HepG2 (cell line): ENCODE data around the gene H3-3A. TPM values are rescaled to one million over a fixed set of nuclear protein-coding genes. Genes with fewer than 3 reads are reported as not detected.

ENCODE experiments used
- FOXO1 ChIP-seq: sonication (generic); formaldehyde crosslinking; IDR thresholded peaks from 2 replicates; pipeline ENCODE4 v1.4.0; 2020; ENCODE audit warnings: missing genetic modification reagents
- NRL ChIP-seq: sonication (generic); formaldehyde crosslinking; IDR thresholded peaks from 2 replicates; pipeline ENCODE4 v1.5.0; 2020; ENCODE audit warnings: missing genetic modification reagents, mild to moderate bottlenecking, moderate library complexity, borderline replicate concordance
- TAF15 ChIP-seq: fragments of 200-400 bp; formaldehyde crosslinking; IDR thresholded peaks from one replicate; pipeline ENCODE4 v1.6.1; 2018; ENCODE audit warnings: mild to moderate bottlenecking, low read depth, low read length; ENCODE audit not compliant: poor library complexity, severe bottlenecking
- ZNF563 ChIP-seq: sonication (generic); formaldehyde crosslinking; IDR thresholded peaks from 2 replicates; pipeline ENCODE4 v1.8.0; 2022; ENCODE audit warnings: mild to moderate bottlenecking, moderate library complexity, missing genetic modification reagents
- polyA plus RNA-seq, 8 experiments: library from polyadenylated mRNA; depleted of rRNA in 3 of 8; stranded (reverse) in 7 of 8; unstranded in 1 of 8; fragments of >200 nt; fragmentation: Illumina TruSeq in 4 of 8; extraction: Trizol in 4 of 8; gene quantifications; 2 replicates each; pipeline versions ENCODE4 v1.2.1 to v1.2.3, GENCODE V29; 2011 to 2016; ENCODE audit warnings: low read depth in 4 of 8, missing spikeins in 1 of 8, mixed read lengths in 1 of 8; ENCODE audit not compliant: insufficient read depth in 1 of 8
- total RNA-seq, 5 experiments: library from RNA; depleted of rRNA; stranded (reverse); fragments of >200 nt; fragmentation: Illumina TruSeq; extraction: Trizol; gene quantifications; 2 replicates each; pipeline ENCODE4 v1.2.3, GENCODE V29; 2016; ENCODE audit warnings: low read depth in 1 of 5
- TF ChIP-seq, protein P1 (sequence below), 2 experiments: fragments of 450-650 bp in 1 of 2; sonication (generic) in 1 of 2; formaldehyde crosslinking in 1 of 2; IDR thresholded peaks; 2 replicates each; pipeline versions ENCODE4 v1.6.1 to v1.8.0; 2016 to 2022; ENCODE audit warnings: antibody characterized with exemption in 1 of 2, mild to moderate bottlenecking in 1 of 2, missing genetic modification reagents in 1 of 2
- TF ChIP-seq, protein P2 (sequence below): sonication (generic); formaldehyde crosslinking; IDR thresholded peaks from 2 replicates; pipeline ENCODE4 v1.5.1; 2020; ENCODE audit warnings: missing genetic modification reagents, mild to moderate bottlenecking, borderline replicate concordance

The H3-3A gene
- total and polyA plus RNA-seq, 2 of the 13 experiments (the other 11 are each of a cell fraction or from before 2014, with no cell fraction given) = 221 to 320 TPM

GRCh38 chr1:226074046-226074445 is 11.5 kb downstream of the H3-3A start (continued):
- TF ChIP-seq, protein P1, sequence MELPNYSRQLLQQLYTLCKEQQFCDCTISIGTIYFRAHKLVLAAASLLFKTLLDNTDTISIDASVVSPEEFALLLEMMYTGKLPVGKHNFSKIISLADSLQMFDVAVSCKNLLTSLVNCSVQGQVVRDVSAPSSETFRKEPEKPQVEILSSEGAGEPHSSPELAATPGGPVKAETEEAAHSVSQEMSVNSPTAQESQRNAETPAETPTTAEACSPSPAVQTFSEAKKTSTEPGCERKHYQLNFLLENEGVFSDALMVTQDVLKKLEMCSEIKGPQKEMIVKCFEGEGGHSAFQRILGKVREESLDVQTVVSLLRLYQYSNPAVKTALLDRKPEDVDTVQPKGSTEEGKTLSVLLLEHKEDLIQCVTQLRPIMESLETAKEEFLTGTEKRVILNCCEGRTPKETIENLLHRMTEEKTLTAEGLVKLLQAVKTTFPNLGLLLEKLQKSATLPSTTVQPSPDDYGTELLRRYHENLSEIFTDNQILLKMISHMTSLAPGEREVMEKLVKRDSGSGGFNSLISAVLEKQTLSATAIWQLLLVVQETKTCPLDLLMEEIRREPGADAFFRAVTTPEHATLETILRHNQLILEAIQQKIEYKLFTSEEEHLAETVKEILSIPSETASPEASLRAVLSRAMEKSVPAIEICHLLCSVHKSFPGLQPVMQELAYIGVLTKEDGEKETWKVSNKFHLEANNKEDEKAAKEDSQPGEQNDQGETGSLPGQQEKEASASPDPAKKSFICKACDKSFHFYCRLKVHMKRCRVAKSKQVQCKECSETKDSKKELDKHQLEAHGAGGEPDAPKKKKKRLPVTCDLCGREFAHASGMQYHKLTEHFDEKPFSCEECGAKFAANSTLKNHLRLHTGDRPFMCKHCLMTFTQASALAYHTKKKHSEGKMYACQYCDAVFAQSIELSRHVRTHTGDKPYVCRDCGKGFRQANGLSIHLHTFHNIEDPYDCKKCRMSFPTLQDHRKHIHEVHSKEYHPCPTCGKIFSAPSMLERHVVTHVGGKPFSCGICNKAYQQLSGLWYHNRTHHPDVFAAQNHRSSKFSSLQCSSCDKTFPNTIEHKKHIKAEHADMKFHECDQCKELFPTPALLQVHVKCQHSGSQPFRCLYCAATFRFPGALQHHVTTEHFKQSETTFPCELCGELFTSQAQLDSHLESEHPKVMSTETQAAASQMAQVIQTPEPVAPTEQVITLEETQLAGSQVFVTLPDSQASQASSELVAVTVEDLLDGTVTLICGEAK (IDR thresholded peaks at IDR 0.05) = no peak
- TF ChIP-seq, protein P1 (CRISPR knock-in tag; IDR thresholded peaks at IDR 0.05) = no peak
- TF ChIP-seq NRL (CRISPR knock-in tag) (no peak), ZNF563 (CRISPR knock-in tag) (no peak), FOXO1 (CRISPR knock-in tag) (no peak), TAF15 (no peak)
- TF ChIP-seq, protein P2, sequence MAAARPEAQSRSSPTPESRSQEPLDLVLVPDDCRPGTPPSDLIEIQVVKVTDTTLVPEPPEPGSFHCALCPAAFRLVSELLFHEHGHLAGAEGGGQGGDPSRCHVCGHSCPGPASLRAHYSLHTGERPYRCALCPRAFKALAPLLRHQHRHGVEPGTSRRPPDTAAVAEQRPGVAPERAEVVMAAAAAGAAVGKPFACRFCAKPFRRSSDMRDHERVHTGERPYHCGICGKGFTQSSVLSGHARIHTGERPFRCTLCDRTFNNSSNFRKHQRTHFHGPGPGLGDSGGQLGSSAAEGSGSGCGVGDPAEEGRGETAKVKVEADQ (CRISPR knock-in tag) = no peak
